NCI-H2227 (cell line): ENCODE results near the gene LAMC3.
A peak's percentile ranks its signal among the peaks of the same experiment; 100 is the strongest.
"Not testable (repeated sequence)": the region's sequence is repeated elsewhere in the genome, so short reads cannot be mapped to it uniquely, and the experiment has no call there.

Experiments used
- DNase-seq: peaks from one replicate; lab custom pipeline; 2025; ENCODE audit not compliant: unreplicated experiment; lab: John Stamatoyannopoulos, UW

LAMC3 gene

DNA sequence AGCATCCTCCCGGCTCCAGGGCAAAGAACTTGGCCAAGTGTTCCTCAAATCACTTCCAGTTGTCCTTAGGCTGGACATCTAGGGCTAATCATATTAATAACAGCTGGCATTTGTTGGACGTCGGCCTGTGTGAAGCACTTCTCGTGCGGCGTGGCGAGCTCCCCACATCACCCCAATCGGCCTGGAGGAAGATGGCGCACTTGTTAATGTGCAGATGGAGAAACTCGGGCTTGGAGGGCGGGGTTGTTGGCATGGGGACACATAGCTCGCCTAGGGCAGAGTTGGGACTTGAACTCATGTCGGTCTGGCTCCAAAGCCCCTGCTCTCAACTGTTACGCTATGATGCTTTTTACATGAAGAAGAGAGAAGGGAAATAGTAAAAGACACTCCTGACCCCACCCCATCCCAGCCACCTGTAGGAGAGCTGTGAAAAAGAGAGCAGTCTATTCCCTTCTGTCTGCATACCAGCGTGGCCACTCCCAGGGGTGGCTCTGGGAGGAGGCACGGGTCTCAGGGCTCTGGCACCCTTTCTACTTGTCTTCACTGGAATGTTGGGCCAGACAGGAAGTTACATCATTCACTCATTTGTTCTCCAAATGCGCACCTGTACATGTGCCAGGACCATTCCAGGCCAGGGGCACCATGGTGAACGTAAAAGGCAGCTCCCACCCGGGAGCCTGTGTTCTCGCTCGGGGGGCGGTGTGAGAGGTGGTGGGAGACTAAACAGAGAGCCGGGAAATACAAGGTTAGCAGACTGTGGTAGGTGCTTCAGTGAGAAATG is 103.6 kb downstream of the LAMC3 start:
- no peak for DNase-seq

DNA sequence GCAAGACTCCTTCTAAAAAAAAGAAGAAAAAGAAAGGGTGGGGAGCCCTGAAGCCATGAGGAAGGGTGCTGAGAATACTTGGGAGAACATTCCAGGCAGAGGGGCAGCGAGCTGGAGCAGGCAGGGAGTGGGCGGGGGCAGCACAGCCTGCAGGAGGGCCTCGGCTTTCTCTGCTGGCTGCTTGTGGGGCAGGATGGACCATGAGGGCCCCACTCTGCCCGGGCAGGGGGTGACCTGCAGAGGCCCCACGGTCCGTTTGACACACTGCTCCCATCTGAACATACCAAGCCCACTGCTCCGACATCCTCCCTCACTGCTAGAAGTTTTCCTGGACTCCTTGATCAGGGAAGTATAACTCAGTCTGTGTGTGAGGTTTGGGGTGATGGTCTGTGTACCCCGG is 104.7 kb downstream of the LAMC3 start:
- no peak for DNase-seq

DNA sequence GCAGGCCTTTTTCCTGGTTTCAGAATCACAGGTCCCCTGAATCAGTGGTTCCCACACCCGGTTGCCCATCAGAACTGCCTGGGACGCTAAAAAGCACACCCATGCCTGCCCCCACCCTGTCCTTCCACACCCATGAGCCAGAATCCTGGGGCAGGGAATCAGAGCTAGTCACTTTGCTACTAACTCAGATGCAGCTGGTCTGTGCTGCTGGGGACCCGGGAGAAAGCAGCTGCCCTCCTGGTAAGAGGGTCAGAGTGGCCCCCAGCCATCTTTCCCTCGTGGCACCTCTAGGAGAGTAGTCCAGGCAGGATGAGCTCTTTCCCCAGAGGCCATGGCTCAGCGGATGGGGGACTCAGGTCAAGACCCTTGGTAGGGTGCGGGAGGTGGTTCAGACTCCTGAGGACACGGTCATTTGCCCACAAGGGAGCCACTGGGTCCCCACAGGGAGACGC is 105.1 kb downstream of the LAMC3 start:
- no peak for DNase-seq

DNA sequence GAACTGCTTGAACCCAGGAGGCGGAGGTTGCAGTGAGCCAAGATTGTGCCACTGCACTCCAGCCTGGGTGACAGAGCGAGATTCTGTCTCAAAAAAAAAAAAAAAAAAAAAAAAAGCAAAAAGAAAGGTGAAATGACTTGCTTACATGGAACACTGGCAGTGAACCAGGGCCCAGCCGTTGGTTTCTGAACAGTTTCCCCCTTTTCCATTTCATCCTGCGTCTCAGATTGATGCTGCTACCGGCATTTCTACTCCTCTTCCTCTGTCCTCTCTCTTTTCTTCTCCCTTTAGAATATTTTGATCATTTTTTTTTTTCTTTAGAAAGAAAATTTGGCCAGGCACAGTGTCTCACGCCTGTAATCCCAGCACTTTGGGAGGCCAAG is 106.4 kb downstream of the LAMC3 start:
- not testable (repeated sequence) for DNase-seq

DNA sequence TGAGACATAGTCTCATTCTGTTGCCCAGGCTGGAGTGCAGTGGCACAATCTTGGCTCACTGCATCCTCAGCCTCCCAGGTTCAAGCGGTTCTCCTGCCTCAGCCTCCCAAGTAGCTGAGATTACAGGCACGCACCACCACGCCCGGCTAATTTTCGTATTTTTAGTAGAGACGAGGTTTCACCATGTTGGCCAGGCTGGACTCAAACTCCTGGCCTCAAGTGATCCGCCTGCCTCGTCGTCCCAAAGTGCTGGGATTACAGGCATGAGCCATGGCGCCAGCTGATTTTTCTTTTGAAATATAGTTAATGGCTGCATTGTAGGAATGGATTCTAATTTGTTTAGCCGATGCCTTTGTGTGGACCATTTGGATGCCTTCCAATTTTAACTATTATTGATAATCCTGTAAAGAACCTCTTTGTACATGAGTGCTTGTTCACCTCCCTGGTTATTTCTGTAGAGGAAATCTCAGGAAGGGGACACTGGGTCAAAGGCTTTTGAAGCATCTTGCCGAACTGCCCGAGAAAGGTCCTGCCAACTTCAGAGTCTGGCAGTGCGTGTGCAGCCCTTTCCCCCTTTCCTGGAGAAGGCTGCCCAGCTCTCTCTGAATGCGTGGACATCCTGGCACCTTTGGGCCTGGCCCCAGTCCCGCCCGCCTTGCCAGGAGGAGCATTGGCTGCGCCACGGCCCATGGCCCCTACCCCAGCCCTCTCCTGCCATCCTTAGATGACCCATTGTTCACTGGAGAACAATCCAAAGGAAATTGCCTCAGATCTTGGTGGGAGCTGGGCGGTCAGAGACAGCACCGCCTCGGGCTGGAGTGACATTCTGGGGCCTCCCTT is 107.5 kb downstream of the LAMC3 start:
- DNase-seq, result no peak

DNA sequence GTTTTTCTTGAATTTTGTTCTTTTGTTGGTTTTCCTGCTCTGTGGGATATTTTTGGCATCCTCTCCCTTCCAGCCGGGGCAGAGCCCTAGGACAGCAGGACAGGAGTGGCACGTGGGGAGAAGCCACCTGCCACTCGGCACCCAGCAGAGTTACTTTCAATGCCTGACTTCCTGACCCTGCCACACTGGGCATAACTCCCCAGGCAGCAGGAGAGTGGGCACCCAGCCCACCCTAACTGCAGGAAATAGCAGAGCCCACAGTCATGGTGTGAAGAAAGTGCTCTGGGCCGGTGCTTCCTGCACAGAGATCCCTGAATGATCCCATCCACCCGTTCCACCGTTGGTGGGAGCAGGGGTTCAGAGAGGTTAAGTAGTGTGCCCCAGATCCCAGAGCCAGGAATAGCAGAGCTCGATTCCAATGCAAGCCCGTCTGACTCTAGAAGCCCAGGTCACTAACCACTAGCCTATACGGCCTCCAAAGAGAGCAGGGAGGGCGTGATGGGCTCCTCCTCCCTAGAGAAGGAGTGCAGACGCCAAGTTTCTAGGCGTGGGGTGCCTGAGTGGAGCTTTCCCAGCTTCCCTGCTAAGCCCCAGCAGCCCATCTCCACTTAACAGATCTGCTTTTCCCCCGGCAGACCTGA is 108.3 kb downstream of the LAMC3 start:
- no peak for DNase-seq

DNA sequence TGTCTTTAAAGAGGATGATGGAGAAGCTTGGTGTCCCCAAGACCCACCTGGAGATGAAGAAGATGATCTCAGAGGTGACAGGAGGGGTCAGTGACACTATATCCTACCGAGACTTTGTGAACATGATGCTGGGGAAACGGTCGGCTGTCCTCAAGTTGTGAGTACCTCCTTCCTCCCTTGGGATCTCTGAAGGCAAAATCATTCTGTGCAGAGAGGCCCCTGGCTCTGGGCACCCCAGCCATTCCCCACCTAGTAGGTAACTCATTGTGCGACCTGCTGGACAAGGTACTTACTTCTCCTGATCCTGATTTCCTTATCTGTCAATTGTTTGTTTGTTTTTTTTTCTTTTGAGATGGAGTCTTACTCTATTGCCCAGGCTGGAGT is 108.8 kb downstream of the LAMC3 start:
- DNase-seq, result no peak

DNA sequence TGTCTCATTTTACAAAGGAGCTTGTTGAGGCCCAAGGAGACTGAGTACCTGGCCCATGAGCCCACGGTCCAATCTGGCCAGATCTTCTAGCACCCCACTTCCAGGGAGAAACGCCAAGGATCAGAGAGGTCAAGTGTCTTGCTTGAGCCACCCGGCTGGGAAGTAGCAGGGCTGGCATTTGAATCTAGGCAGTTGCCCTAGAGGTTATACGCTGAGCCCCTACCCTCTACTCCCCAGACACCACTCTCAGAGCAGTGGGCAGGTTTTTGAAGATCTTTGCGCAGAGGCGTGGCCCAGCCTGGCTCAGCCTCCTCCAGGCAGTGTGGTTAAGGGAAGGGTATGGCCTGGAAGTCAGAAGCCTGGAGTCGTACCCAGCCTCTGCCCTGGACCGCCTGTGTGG is 110.6 kb downstream of the LAMC3 start:
- no peak for DNase-seq

DNA sequence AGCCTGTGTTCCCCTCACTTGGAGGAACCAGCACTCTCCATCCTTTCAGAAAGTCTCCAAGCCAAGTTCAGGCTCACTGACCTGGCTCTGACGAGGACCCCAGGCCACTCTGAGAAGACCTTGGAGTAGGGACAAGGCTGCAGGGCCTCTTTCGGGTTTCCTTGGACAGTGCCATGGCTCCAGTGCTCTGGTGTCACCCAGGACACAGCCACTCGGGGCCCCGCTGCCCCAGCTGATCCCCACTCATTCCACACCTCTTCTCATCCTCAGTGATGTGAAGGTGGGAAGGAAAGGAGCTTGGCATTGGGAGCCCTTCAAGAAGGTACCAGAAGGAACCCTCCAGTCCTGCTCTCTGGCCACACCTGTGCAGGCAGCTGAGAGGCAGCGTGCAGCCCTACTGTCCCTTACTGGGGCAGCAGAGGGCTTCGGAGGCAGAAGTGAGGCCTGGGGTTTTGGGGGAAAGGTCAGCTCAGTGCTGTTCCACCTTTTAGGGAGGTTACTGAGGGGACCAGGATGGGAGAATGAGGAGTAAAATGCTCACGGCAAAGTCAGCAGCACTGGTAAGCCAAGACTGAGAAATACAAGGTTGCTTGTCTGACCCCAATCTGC is 111.8 kb downstream of the LAMC3 start:
- DNase-seq, result no peak

DNA sequence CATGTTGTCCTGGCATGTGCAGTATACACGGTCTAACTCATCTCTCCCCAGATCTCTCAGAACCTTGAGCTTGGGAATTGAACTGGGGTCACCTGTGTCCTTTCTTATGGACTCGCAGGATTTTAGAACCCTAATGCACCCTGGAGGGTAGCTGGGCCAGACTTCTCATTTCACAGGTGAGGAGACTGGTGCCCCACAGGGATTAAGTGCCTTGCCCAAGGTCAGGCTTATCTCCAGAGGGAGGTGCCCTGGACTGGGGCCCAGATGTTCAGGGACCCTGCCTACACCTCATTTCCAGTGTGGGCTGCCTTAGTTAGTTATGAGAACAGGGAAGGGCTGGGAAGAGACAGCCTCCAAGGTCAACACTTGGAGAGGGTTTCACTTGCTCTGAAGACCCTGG is 112.4 kb downstream of the LAMC3 start:
- no peak for DNase-seq

DNA sequence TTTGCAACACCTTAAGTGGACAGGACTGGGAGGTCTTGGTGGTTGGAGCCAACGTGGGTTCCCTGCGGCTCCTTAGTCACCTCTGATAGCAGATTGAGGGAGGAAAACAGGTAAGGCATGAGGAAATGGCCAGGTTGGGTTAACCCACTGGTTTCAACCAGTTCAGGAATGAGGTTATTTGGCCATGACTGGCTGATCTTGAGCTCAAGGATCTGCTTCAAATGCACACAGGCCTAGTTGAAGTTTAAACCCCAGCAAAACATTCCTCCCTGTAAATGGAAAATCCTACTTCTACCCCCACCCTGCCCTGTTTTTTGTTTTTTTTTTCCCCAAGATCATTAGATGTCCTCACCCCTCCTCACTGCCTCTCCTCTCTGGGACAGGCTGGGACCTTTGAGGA is 113.2 kb downstream of the LAMC3 start:
- DNase-seq, result no peak

DNA sequence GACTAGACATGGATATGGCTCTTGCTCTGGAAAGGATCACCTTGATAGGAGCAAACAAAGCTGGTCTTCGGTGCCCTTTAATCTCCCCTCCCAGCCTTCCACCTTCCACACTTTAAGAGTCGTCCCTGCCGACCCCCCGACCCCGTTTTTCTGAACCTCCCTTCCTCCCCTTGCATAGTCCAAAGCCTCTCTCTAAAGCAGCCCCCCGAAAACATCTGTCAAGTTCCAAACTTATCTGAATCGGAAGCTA is 116.0 kb downstream of the LAMC3 start:
- DNase-seq, result no peak

DNA sequence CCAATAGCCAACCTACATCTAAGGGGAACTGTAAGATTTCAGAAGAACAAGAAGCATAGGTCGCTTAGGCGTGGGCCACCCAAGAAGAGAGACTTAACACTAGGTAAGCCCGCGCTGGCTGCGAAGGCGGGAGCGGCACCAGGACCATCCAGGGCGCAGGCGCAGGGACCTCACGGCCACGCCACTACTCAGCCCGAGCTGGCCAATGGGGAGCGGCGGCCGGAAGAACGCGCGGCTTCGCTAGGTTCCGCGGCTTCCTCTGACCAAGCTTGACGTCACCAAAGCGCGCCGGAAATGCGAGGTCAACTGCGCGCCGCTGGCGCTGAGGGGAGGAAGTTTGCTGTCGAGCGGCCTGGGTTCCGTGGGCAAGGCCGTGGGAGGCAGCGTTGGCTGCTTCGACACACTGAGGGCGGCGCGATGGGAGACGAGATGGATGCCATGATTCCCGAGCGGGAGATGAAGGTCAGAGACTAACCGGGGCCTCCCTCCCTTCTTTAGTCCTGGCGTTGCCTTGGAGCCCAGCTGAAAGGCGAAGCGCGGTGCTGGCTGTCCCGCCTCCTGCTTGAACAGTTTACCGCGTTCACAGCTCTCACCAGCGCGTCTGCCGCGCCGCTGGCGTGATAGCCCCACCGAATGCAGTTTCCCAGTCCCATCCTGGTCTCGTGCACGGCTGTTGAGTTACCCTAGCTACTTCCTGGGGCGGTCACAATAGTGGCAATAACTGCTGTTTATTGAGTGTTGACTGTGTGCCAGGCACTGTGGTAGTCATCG is 116.5 kb downstream of the LAMC3 start, which contains the start of gene NUP214:
Gene NUP214, plus strand, starts transcription at position 299 of the 771 bp plus-strand sequence. Its CDS starts 119 bp downstream, at position 418.
- DNase-seq, result peak; percentile 98

DNA sequence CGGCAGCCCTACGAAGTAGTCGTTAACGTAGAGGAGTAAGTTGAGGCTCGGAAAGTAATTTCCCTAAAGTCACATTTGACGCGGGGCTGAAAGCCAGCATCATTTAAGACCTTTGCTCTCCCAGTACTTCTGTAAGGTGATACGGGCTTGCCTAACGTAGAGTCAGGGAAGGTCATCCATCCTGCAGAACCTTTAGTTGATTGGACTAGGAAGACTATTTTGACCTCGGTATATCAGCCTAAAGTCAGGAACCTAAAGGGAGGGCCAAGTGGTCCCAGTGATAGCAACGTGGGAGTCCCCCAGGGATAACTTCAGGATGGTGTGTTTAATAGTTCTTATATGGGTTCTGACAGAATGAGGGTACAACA is 117.1 kb downstream of the LAMC3 start:
- DNase-seq, result no peak

DNA sequence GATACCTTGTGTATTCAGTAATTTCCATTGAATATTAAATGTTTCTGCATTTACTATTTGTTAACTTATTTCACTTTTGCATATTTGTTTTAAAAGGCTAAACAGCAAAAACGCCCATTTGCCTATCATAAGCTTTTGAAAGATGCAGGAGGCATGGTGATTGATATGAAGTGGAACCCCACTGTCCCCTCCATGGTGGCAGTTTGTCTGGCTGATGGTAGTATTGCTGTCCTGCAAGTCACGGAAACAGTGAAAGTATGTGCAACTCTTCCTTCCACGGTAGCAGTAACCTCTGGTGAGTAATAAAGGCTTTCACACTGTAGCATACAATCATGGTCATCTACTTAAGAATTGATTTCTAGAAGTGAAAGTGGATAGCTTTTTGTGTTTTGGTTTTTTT is 120.2 kb downstream of the LAMC3 start:
- no peak for DNase-seq

DNA sequence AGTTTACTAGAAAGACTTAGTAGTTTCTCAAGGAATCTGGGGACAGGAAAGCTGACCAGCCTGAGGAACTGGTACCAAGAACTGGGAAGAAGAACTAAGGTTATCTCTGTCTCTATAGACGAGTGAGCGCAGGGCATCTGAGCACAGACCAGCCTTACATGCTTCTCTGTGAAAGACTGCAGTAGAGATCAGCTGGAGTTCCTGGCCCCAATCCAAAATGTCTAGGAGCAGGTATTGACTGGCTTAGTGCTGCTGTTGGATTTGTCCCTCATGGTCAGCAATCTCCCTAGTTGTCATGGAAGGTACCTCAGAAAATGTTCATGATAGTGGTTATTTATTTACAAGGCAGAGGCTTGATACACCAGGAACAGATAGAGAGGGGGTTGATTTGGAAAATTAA is 129.7 kb downstream of the LAMC3 start:
- no peak for DNase-seq

DNA sequence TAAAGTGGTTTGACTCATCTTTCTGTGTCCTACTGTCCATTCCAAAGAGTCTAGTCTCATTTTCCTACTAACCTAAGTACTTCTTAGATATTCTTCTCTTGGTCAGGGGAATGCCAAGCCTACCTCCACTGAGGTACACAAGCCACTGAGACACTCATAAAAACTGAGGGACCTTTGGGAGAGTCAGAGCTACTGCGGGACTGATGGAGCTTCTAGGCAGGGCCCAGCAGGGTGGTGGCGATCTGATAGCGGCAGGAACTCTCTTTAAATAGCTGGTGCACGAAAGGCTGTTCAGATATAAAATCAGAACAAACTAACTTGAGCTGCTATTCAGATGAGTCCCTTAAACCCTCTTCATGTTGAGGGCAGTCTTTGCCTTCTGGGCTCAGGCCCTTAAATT is 131.1 kb downstream of the LAMC3 start:
- DNase-seq, result no peak

DNA sequence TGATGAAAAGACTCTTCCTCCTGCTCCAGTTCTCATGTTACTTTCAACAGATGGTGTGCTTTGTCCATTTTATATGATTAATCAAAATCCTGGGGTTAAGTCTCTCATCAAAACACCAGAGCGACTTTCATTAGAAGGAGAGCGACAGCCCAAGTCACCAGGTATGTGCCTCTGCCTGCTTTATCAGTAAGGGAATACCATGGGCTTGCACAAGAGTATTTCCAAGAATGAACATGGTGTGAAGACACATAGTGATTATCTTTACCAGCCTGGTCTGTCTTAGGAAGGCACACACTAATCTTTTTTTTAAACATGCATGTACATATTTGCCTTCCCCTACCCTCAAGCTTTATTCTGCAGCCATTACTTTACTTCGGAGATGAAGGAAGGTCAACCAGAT is 131.6 kb downstream of the LAMC3 start:
- no peak for DNase-seq

DNA sequence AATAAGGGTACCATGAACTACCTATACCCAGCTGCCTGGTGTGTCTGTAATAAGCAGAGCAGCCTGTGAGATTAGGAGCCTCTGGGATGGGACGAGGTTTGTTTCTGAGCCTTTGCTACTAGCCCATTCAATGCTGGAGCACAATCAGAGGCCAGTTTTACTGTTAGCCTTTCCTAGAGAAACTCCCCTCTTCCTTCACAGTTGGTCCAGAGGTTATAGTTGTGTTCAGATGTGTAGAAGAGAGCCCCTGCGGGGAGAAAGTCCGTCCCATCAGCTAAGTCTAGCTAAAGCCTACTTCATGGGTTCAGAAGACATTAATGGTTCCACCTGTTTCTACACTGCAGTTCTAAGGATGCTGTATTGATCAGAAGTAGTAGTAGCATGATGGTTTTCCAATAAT is 133.2 kb downstream of the LAMC3 start:
- DNase-seq, result no peak
